NCI-H82 treated with DMSO at 0.1 percent for 48 hours (cell line): ENCODE measurements around the gene GSPT1.
A peak's percentile ranks its signal among the peaks of the same experiment; 100 is the strongest.

Source experiments
- DNase-seq: peaks from one replicate; lab custom pipeline; 2025; ENCODE audit not compliant: unreplicated experiment; lab: John Stamatoyannopoulos, UW

The GSPT1 gene

DNA sequence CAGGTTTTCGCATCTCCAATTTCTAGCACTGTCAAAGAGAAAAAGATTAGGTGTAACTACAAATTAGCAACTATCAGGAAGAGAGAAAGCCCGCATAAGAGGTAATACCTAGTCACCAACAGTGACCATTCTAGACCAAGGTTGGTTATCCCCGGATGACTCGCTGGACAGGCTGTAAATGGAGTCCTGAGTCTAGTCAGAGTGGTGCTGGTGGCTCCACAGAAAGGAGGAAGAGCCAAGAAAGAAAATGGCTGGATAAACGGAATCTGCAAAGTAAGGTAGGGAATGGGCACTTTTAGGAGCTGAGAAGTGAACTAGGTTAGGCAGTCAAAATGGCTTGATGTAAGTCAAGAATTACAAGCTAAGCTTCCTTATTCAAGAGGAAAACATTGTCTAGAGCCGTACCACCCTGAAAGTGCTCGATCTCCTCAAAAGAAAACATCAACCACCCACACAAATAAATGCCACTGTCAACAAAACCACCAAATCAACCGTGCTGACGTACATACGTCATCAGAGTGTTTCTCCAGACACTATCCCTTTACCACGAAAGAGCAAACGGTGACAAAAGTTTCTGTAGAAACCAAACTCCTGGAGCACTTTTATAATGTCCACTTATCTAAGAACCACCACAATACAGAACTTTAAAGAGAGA lies 2.2 kb downstream of the GSPT1 start:
- no peak for DNase-seq

DNA sequence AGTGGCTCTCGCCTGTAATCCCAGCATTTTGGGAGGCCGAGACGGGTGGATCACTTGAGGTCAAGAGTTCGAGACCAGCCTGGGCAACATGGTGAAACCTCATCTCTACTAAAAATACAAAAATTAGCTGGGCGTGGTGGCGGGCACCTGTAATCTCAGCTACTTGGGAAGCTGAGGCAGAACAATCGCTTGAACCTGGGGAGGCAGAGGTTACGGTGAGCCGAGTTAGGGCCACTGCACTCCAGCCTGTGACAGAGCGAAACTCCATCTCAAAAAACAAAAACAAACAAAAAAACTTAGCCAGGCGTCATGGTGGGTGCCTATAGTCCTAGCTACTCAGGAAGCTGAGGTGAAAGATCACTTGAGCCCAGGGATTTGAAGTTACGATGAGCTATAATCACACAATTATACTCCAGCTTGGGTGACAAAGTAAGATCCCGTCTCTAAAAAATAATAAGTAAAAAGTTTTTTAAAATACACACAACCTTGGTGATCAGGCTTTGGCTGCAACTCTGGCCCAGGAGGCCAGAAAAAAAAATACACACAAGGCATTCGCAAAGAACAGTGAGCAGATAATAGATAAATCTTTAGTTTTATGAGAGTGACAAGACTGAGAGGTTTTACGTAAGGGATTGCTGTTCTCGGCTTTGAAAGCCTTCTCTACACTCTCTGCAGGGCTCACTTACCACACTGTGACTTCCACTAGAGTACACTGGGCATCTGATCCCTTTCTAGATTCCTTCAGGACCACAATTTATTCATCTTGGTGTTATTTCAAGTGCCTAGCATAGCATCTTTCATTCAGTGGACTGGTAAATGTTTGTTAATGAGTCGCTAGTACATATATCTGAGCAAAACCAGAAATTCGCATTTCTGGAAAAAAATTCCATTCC lies 5.9 kb downstream of the GSPT1 start:
- no peak for DNase-seq

DNA sequence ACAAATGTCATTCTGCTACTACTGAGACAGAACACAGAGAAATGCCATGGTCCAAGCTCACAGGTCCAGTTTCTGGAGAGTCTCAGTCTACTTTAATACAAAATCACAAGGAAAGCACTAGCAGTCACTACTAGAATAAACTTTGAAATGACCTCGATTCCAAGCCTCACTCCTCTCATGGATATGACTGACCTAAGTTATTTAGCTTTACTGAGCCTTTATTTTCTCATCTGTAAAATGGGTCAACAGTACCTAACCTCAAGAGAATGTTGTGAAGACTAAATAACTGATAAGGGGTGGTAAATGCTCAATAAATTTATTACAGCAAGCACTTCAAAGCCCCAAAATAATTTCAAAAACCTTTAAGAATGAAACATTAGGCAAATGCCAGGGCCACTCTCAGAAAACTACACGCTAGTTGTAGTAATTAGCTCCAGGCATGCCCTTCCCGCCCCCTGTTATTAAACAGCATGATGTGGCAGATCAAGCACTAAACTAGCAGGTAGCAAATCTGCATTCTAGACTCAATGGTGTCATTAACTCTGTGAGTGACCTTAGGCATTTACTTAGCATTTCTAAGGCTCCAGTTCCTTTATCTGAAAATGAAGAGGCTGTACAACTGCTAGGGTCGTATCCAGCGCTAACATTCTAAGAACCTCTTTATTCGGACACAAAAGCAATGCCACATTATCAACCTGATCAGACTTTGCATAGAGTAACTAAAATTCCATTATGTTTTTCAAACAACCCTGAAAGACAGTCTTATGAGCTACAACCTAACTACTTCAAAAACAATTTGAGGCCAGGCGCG lies 8.4 kb downstream of the GSPT1 start:
- DNase-seq, result no peak

DNA sequence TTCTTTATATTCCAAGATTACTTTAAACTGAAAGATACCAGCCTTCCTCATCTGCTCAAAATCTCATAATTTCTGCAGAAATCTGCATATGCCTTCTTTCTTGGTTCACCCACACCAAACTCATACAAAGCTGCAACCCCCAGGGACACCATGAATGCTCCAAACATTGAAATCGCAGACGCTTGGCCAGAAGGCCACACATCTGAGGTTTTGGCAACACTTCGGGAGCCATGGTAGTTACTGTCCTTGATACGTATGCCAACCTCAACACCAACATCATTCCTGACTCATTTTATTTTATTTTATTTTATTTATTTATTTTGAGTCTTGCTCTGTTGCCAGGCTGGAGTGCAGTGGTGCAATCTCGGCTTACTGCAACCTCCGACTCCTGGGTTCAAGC lies 11.8 kb downstream of the GSPT1 start:
- no peak for DNase-seq

DNA sequence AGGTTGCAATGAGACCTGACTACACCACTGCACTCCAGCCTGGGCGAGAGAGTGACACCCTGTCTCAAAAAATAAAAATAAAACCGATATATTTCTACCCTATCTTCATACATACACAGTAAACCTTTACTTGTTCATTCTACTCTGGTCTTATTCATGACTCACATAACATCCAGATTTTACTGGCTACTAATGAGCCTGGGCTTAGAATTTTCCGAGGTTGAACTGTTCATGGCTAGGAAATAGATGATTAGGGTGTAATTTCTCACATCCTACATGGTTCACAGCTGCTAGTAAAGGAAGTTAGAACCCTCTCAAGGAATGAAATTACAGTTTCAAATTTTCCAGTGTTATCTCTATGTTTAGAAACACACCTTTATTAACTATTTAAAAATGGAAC lies 14.7 kb downstream of the GSPT1 start:
- no peak for DNase-seq

DNA sequence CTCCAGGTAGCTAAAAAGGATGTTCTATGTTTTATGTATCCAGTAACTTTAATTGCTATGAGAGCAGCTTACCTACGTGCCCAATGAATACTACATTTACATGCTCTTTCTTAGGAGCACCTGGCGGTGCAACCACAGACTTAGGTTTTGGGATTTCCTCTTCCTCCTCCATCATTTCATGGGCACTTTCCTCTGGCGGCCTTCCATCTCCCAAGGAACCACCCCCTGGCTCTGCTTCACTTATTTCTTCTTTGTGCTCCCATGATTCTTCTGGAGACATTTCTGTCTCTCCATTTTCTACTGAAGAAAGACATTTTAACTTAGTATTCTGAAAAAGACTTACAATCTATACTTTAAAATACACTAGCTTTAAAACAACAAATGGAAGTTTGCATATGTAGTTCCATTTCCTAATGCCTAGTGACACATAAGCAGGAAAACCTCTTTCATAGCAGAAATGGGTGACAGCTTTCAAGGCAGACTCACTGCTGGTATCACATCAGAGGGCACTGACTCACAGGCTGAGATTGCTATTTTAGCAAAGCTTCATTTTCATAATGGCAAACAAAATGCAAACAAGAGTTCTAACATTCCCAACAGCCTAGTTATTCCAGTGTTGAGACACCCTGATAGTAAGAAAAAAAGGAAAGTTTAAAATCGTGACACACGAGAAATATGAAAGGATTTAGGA lies 19.1 kb downstream of the GSPT1 start:
- DNase-seq, result no peak

DNA sequence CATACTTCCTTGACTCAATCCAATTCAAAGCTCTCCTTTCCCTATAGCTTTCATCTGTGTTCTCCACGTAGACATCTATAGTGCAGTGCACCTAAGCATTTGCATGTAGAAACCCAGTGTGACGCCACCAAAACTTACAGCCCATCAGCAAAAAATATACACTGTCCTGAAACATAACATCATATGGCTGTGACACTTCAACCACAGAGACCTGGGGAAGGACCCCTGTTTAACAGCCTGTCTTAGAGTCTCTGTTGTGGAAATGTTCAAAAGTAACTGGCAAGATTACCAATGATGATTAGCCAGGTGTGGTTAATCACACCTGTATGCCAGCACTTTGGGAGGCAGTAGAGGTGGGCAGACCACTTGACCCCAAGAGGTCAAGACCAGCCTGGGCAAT lies 22.2 kb downstream of the GSPT1 start:
- DNase-seq, result no peak

DNA sequence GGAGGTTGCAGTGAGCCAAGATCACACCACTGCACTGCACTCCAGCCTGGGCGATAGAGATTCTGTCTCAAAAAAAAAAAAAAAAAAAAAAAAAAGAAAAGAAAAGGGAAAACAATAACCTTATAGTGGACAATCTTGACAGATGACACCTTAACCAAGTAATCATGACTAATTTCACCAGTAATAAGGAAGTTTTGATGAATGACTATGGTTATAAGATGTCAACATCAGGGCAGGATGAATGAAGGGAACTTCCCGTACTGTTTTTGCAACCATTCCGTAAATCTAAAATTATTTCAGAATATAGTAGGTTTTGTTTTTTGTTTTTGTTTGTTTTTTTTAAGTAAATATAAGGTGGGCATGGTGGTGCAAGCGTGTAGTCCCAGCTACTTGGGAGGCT lies 23.0 kb downstream of the GSPT1 start:
- no peak for DNase-seq

DNA sequence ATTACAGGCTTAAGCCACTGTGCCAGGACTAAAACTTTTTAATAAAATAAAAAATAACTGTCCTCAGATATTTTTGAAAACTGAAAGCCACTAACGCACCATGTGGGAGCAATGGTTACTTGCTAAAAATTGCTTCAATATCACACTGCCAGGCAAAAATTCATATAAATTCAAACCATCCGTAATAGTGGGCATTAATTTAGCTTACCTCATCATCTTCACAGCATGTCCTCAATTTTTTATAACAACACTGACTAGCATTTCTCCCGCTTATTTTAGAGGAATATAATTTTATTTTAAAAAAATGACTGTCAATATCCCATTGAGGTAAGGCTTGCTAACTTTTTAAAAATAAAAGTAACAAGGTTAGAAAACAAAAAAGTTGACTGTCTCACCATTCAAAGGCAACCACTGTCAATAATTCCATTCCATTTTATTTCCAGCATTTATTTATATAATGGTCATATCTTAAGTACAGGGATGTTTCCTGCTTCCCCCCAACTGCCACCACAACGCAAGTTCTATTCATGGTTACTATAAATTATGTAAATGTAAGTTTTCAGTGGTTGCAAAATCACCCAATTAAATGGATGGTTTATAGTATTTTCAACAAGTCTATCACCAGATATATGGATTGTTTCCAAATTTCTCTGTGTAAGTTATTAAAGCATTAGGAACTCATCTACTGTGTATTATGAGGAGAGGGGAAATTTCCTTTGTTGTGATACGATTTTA lies 25.4 kb downstream of the GSPT1 start:
- no peak for DNase-seq

DNA sequence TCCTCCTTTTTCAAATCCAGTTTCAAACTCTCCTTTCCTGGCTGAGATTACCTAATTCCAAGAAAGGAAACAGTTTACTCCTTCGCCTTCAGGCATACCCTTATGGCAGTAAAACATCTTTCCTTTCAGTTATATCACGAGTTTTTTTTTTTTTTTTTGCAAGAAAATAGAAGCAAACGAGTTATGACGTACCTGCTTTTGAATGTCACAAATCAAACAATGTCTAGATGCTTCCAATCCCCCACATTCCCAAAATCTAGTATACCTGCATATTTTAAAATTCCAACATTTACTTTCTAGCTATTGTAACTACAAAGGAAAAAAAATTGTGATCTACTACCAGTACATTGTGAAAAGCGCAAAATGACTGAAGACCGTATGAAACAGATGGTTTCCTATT lies 28.9 kb downstream of the GSPT1 start:
- DNase-seq, result no peak

DNA sequence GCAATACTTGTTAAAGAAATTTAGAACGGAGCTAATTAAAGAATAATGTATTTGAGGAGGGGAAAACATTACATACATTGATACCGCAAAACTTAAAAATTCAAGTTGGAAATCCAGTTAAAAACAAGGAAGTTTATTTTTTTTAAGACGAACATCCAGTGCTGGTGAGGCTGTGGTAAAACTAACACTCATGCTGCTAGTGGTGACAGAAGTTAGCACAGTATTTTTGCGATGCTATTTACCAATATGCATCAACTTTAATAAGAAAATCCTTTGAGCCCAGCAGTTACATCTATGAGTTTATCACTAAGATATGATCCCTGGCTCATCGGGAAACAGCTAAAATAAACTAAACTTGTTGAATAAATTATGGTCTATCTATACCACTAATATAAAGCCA lies 31.7 kb downstream of the GSPT1 start:
- DNase-seq, result no peak

DNA sequence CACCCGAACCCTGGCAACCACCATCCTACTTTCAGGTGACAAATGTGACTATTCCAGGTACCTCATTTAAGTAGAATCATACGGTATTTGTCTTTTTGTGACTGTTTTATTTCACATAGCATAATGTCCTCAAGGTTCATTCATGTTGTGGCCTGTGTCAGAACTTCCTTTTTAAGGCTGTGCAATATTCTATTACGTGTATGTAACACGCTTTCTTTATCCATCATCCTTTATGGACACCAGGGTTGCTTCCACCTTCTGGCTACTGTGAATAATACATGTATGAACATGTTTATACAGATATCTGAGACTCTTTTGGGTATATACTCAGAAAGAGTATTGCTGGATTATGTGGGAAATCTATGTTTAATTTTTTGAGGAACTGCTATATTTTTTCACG lies 35.7 kb downstream of the GSPT1 start:
- DNase-seq, result no peak

DNA sequence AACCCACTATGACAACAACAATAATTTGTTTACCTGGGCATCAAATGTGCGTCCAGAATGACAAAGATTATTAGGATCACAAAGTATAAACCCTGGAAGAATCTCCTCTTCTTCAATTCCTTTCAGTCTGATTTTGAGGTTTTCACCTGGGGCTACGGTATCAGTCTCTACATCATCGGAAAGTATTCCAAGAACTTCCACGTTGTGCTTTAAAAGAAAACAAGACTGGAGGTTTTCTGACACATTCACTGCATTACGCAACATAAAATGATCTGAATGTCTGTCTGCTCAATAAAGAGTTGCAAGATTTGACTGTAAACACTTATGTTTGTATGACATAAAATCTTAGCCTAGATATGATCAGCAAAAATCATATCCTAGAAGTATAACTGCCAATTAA lies 38.4 kb downstream of the GSPT1 start:
- no peak for DNase-seq

DNA sequence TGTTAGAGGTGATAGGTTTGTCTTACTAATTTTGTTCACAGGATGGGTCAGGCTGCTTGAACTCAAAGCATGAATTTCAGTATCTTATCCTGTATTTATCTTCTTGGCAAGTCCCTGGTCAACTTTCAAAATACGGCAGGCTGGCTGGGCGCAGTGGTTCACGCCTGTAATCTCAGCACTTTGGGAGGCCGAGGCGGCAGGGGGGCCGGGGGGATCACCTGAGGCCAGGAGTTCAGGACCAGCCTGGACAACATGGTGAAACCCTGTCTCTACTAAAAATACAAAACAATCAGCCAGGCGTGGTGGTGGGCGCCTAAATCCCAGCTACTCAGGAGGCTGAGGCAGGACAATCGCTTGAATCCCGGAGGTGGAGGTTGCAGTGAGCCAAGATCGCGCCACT lies 39.5 kb downstream of the GSPT1 start:
- DNase-seq, result no peak

DNA sequence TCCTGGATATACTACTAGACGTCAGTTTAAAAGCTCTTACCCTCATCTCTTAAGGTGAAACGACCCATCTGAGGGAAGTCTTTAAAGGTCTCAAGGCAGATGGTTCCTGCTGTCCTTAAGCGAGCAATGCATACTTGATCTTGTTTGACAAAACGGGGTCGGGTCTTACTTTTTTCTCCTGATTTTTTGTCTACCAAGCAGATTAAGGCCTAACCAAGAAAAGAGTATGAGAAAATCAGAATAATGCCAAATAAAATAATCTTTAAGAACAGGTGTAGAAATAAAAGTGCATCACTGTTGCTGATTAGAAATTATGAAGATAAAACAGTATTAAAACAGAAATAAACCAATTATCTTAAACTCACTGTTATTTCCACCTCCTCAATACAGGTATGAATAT lies 40.0 kb downstream of the GSPT1 start:
- DNase-seq, result no peak

DNA sequence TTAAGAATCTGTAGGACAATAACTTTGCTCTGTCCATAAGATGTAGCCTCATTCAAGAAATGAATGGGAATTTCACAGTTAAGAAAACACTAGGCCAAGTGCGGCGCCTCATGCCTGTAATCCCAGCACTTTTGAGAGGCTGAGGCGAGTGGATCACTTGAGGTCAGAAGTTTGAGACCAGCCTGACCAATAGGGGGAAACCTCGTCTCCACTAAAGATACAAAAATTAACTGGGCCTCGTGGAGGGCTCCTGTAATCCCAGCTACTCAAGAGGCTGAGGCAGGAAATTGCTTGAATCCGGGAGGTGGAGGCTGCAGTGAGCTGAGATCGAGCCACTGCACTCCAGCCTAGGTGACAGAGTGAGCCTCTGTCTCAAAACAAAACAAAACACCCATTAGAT lies 44.6 kb downstream of the GSPT1 start:
- DNase-seq, result peak; percentile 56

DNA sequence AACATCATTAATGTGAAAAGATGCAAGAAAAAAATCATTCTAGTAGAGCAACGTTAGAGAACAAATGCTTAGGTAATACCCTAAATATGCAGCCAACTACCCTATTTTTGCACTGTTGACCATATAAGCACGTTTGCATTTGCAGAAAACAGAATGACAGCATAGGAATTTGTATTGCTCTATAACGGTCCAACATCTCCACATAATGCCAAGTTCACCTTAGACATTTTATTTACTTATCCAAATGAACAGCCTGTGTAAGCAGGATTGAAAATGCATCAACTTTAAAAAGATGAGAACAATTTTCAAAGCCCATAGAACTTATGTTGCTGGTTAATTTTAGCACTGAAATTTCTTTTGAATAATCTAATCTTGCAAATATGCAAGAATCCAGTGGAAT lies 45.4 kb downstream of the GSPT1 start:
- no peak for DNase-seq

DNA sequence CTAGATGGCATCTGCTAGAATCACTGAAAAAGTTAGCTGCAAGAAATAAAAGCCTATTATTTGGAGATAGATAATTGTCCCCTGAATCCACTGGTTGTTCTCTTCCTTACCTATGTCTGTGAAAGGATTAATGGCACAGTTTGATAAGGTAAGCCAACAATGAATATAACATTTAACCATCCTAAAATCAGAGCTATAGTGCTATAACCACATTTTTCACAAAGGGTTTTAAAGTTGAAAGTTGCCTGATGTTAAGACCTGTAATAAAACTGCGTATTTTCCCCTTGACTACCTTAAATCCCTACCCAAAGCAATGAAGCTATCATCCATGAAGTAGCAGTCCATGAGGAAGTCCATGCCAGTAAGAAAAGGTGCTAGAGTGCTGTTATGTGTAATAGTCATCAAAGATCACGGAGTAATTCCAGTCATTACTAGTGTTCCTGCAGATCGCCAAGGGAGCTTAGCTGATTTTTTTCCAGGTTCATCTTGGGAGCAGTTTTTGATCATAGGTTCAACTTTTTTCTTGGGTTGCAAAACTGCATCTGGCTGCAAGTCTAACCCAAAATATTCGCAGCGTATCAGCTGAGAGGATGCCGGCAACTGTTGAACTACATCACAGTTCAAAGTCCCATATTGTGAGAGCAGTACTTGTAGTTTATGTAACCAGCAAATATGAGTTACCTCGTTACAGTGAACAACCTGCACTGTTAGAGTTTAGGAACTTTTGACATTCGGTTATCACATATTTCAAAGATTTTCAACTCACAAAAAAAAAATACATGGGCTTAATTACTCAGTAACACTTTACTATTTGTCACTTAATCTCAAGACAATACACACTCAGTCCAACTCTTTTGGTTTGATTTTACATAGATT lies 46.2 kb downstream of the GSPT1 start:
- no peak for DNase-seq

DNA sequence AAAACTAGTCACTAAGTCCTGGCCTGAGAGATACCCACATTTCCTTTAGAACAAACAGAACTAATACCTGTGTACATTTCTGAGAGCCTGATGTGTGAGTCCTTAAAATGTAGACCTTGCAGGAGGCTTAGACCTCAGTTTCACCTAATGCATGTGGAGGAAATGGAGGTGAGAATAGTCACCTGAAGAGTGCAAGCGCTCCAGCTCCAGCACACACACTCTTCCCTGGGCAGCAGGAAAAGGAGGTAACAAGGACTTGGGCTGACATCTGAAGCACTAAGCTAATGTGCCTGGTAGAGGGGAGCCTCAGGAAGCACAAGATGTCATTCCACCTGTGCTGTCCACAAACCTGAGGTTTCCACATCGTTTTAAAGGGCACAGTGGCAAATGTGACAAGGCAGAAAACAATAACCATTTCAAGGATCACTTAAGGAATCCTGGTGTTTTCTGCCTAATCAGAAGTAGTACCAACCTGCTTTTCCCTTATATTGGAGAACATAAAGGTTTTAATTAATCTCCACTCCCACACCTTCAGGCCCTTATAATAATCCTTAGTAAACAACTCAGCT lies 47.3 kb downstream of the GSPT1 start:
- DNase-seq, result no peak
